ENCODE data around the gene SAA1.

- TF ChIP-seq CTCF (IDR thresholded peaks at IDR 0.05; ENCODE audit: borderline replicate concordance, extremely low read depth, low read length, poor library complexity, severe bottlenecking), result no peak
- no peak for TF ChIP-seq EZH2 (IDR thresholded peaks at IDR 0.05; ENCODE audit: borderline replicate concordance, low read depth, low read length, severe bottlenecking)
These were observed 26.4 kb upstream of the SAA1 start for GRCh38 chr11:18239655-18240054.

All from DND-41 (cell line).